ENCODE results near the gene DNAH5. TPM values are rescaled to one million over a fixed set of nuclear protein-coding genes. Genes with fewer than 3 reads are reported as not detected.

Gene DNAH5
- total RNA-seq, 1 experiment from 2014 or later: 0.14 TPM

GRCh38 chr5:13773649-13774048 lies 170.8 kb downstream of the DNAH5 start:
- Mint-ChIP-seq H3K4me1 (ENCODE audit: low read depth, unreplicated experiment) (no peaks in the 10 kb centered on the region), H3K36me3 (ENCODE audit: insufficient read depth, unreplicated experiment) (no peaks in the 10 kb centered on the region), H3K9me3 (ENCODE audit: unreplicated experiment) (no peaks in the 10 kb centered on the region), H3K4me3 (ENCODE audit: unreplicated experiment) (no peak overlapping the region), H3K27ac (ENCODE audit: unreplicated experiment) (no peak overlapping the region), H3K27me3 (ENCODE audit: insufficient read depth, unreplicated experiment) (peaks cover 26% of the 10 kb centered on the region)
- H3K4me1 ChIP-seq: no peaks in the 10 kb centered on the region
- no peaks in the 10 kb centered on the region for H3K9me3 ChIP-seq
- intact Hi-C loops (cut with micrococcal nuclease; ENCODE audit: unreplicated experiment): no loop called here
- no peaks in the 10 kb centered on the region for H3K27me3 ChIP-seq (replicated peaks; ENCODE audit: control insufficient read depth, insufficient read depth, low read length)
- H3K36me3 ChIP-seq (ENCODE audit: control insufficient read depth, insufficient read depth, low read length): no peaks in the 10 kb centered on the region
- no peak overlapping the region for H3K4me3 ChIP-seq (ENCODE audit: low read depth, low read length)
- ChIA-PET CTCF (no interaction called here), POLR2A (no interaction called here)
- BruUV-seq (replicated peaks): no TSS peak
- DNase-seq: no peak
- TF ChIP-seq CTCF (IDR thresholded peaks at IDR 0.05; ENCODE audit: insufficient read depth in 1 of 2, low read depth in 1 of 2, low read length in 1 of 2, severe bottlenecking in 1 of 2, unreplicated experiment in 1 of 2): no peak

GRCh38 chr5:13771011-13771571 lies 173.4 kb downstream of the DNAH5 start:
- no peaks in the 10 kb centered on the region for H3K36me3 Mint-ChIP-seq (ENCODE audit: insufficient read depth, unreplicated experiment)
- Histone ChIP-seq H3K4me3 (ENCODE audit: low read depth, low read length) (no peak overlapping the region), H3K4me1 (no peaks in the 10 kb centered on the region), H3K27me3 (replicated peaks; ENCODE audit: control insufficient read depth, insufficient read depth, low read length) (no peaks in the 10 kb centered on the region), H3K9me3 (no peaks in the 10 kb centered on the region), H3K36me3 (ENCODE audit: control insufficient read depth, insufficient read depth, low read length) (no peaks in the 10 kb centered on the region)
- TF ChIP-seq CTCF (IDR thresholded peaks at IDR 0.05; ENCODE audit: insufficient read depth in 1 of 2, low read depth in 1 of 2, low read length in 1 of 2, severe bottlenecking in 1 of 2, unreplicated experiment in 1 of 2): no peak
- CTCF ChIA-PET: no interaction called here
- intact Hi-C loops (cut with micrococcal nuclease; ENCODE audit: unreplicated experiment): no loop called here
- no peaks in the 10 kb centered on the region for H3K4me1 Mint-ChIP-seq (ENCODE audit: low read depth, unreplicated experiment)
- no TSS peak for BruUV-seq (replicated peaks)
- no peaks in the 10 kb centered on the region for H3K9me3 Mint-ChIP-seq (ENCODE audit: unreplicated experiment)
- DNase-seq: no peak
- no peak overlapping the region for H3K27ac Mint-ChIP-seq (ENCODE audit: unreplicated experiment)
- H3K27me3 Mint-ChIP-seq (ENCODE audit: insufficient read depth, unreplicated experiment): peaks cover 20% of the 10 kb centered on the region
- no peak overlapping the region for H3K4me3 Mint-ChIP-seq (ENCODE audit: unreplicated experiment)
- POLR2A ChIA-PET: no interaction called here

- Histone ChIP-seq H3K9me3 (no peaks in the 10 kb centered on the region), H3K4me3 (ENCODE audit: low read depth, low read length) (no peak overlapping the region), H3K4me1 (no peaks in the 10 kb centered on the region), H3K36me3 (ENCODE audit: control insufficient read depth, insufficient read depth, low read length) (no peaks in the 10 kb centered on the region), H3K27me3 (replicated peaks; ENCODE audit: control insufficient read depth, insufficient read depth, low read length) (no peaks in the 10 kb centered on the region)
- Mint-ChIP-seq H3K27me3 (ENCODE audit: insufficient read depth, unreplicated experiment) (peaks cover 3% of the 10 kb centered on the region), H3K9me3 (ENCODE audit: unreplicated experiment) (no peaks in the 10 kb centered on the region), H3K36me3 (ENCODE audit: insufficient read depth, unreplicated experiment) (no peaks in the 10 kb centered on the region), H3K4me1 (ENCODE audit: low read depth, unreplicated experiment) (no peaks in the 10 kb centered on the region), H3K4me3 (ENCODE audit: unreplicated experiment) (no peak overlapping the region), H3K27ac (ENCODE audit: unreplicated experiment) (no peak overlapping the region)
- intact Hi-C loops (cut with micrococcal nuclease; ENCODE audit: unreplicated experiment): no loop called here
- BruUV-seq (replicated peaks): no TSS peak
- TF ChIP-seq CTCF (IDR thresholded peaks at IDR 0.05; ENCODE audit: insufficient read depth in 1 of 2, low read depth in 1 of 2, low read length in 1 of 2, severe bottlenecking in 1 of 2, unreplicated experiment in 1 of 2): no peak
- POLR2A ChIA-PET: no interaction called here
- DNase-seq: no peak
- CTCF ChIA-PET: no interaction called here
These were observed 178.3 kb downstream of the DNAH5 start for GRCh38 chr5:13766236-13766635.
